Suprapubic skin (tissue), 4 donors: ENCODE data around the gene HIVEP1.

Experiments
- CTCF ChIP-seq, 2 donors: fragments of 200-600 bp in 1 of 2; fragments of 450-650 bp in 1 of 2; sonication (generic) in 1 of 2; IDR thresholded peaks; one replicate each; pipeline ENCODE4 v1.5.1; 2016 to 2019; ENCODE audit warnings: antibody characterized with exemption in 2 of 2, mild to moderate bottlenecking in 1 of 2, moderate library complexity in 1 of 2
- EP300 ChIP-seq: sonication (generic); formaldehyde crosslinking; IDR thresholded peaks from one replicate; pipeline ENCODE4 v1.6.1; 2017; ENCODE audit warnings: antibody characterized with exemption
- POLR2A ChIP-seq, 2 donors: fragments of 450-650 bp; IDR thresholded peaks; one replicate each; pipeline ENCODE4 v1.6.1; 2017; ENCODE audit warnings: antibody characterized with exemption in 2 of 2, mild to moderate bottlenecking in 2 of 2, moderate library complexity in 2 of 2
- POLR2AphosphoS5 ChIP-seq, 3 donors: sonication (generic); formaldehyde crosslinking; IDR thresholded peaks; one replicate each; pipeline ENCODE4 v1.6.1; 2017; ENCODE audit warnings: antibody characterized with exemption in 3 of 3

DNA sequence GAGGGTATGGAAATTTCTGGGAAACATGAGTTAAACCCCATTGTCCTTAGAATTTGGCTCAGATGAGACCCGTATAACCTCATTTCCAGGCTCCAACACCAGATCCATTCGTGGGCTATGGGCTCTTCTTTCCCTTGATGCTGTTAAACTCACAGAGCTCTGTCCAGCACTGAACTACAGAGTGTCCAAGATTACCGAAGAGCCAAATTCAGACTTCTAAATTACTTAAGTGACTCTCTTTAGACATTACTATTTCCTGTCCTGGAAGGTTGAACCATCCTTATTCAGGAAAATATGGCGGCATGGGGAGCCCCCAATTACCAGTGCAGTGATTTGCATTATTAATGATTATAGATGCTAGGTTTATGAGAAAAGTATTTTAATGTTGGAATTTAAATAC, 153.2 kb downstream of the HIVEP1 start:
- TF ChIP-seq POLR2A (IDR thresholded peaks at IDR 0.05) (no peak), CTCF (IDR thresholded peaks at IDR 0.05) (no peak), EP300 (no peak), POLR2AphosphoS5 (IDR thresholded peaks at IDR 0.05) (no peak)
